NCI-H1105 (cell line): ENCODE measurements around the gene FHOD3.

ENCODE experiments used
- DNase-seq: peaks from one replicate; lab custom pipeline; 2025; lab: John Stamatoyannopoulos, UW

Gene FHOD3

DNA sequence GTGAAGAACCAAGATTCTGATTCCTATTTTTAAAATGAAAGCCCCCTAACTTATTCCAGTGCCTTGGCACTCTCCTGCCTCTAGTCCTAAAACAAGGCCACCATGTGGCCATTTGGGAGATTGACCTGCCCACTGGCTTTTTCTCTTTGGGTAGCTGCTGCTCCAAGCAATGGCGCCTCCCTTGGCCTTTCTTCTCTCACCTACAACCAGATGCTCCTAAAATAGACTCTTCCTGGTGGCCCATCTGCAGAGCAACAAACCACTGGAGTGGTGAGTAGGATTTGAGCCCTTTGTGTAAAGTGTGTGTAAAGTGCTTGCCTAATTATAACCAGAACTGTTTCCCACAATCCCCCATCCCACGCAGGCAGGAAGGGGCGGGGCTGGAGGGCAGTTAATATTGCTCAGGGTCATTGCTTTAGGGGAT, 114.2 kb downstream of the FHOD3 start:
- peak; percentile 20 for DNase-seq

DNA sequence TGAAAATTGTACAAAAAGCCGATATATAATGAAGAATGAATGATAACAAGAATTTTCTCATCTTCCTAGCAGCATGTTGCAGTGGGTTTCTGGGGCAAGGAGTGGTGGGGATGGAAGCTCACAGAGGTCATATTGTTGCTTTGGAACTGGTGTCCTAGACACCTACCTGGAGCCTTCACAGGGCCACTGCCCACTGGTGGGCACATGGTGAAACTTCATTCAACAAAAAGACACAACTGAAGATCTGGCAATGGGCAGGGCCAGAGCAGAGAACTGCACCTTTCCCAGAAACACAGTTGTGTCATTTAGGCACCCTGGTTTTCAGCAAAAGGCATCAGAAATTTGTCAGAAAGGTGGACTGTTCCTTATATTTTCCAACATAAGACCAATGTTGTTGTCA, 115.3 kb downstream of the FHOD3 start:
- no peak for DNase-seq

DNA sequence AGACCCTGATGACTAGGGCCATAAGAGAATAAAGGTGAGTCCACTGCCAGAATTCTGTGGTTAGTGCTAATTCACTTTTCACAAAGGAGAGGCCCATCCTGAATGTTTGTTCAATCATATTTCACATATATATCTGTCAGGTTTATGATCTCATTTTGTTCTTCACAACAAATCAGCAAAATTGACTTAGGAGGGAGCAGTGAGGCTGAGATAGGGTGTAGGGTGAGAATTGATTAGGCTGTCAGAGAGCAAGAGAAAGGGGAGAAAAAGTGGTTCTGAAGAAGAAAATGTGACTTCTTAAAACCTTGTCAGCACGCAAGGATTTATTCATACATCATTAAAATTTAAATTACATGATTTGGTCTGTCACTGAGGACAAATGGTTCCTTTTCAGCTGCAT, 117.7 kb downstream of the FHOD3 start:
- no peak for DNase-seq

DNA sequence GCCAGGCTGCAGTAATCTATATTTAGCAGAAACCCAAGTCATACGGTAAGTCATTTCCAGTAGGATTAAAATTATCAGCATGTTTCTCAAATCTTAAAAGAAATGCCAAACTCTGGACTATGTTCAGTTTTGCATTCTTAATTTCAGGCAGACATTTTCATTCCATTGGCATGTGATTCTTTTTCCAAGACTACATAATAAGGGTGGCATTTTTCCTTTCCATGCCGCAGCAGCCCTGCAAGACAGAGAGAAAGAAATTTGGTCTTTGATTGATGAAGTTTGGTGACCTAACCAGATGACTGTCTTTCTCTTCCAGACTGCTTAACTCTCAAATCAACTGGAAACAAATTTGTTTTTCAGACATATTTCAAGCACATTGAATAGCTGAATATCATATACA, 118.1 kb downstream of the FHOD3 start:
- DNase-seq: no peak

DNA sequence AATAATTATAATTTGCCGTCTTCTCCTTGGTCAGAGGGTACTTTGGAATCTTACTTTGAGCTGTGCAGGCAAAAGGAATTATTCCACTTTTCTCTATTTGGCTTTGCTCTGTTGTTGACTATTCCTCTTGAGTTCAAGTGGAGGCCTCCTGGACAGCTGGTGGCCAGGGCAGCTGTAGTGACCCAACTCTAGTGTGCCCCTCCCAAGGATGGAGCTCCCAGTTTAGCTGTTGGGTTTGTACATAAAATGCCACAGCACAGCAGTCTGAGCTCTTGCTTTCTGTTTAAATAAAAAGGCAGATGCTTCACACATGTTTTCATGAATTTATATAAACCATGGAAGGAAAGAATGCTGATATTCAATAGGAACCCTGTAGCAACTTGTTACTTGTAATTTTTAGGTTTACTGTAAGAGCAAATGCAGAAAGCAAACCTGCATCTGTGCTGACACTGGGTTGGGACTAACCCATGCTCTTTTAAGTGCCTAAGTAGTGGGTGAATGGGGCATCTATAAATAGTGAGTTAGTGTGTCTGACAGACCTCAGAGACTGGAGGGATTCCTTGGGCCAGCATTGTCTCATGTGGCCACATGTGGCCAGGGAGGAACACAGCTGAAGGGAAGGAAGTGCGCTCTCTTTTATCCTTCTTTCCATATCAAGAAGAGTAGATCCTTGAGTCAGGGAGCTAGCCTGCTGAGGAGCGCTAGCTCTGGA, 121.8 kb downstream of the FHOD3 start:
- DNase-seq: no peak

DNA sequence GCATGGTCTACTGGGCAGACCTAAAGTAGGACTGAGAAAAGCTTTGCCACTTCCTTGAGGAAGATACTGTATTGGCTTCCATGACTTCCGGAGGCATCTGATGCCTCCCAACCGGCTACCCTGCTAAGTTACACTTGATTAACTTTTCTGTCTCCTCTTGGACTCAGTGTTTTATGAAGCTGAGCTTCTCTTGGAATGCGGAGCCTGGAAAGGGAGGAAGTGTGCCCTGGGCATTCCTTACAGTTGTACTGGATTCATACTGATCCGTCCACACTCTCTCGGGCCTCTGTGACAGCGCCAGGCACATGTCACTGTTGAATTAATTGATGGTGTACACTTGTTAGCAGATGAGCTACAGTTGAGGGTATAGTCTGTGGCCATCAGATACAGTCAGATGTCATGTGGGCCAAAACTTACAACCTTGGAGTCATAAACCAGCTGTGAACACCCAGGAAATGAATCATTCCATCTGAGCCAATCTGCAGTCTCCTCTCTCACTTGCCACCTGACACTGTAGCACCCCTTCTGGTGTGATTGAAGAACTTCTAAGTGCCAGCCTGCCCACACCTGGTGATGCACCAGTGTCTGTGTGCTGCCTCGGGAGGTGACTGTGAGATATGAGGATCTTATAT, 122.5 kb downstream of the FHOD3 start:
- no peak for DNase-seq

DNA sequence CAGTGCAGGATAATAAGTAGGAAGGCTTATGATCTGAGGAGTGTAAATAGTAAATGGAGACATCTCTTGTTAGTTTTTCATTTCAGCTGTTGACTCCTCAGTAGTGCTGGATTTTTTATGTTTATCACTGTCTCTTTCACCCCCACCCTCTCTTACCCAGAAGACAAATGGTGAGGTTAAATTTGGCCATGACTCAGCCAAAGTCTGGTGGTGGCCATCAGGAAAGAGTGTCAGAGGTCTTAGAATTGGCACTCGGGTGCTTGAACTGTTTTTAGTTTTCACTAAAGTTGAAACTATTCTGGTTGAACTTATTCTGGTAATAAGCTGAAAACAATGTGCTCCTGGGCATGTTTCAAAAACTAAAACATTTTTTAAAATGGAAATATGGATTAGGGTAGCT, 123.3 kb downstream of the FHOD3 start:
- no peak for DNase-seq

- no peak for DNase-seq
Observed at GRCh38 chr18:36424741-36425142, 127.2 kb downstream of the FHOD3 start.

GRCh38 chr18:36427369-36427768, 129.9 kb downstream of the FHOD3 start:
- no peak for DNase-seq

DNA sequence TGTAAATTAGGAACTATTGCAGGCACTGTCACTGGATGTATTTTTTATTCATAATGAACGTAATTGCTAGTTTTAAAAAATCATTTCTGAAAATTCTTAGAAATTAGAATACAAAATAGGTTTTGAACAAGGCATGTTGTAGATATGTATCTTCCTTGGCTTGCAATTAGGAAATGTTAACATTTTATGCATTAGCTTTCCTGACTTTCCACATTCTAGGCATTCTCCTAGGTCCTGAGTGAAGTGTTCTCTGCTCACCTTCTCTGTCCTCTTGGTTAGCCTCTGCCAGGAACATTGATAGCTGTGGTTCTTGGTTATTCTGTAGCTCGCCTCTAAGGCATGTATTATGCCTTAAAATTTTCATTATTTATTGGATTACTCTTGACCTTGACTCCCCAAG, 130.3 kb downstream of the FHOD3 start:
- no peak for DNase-seq

DNA sequence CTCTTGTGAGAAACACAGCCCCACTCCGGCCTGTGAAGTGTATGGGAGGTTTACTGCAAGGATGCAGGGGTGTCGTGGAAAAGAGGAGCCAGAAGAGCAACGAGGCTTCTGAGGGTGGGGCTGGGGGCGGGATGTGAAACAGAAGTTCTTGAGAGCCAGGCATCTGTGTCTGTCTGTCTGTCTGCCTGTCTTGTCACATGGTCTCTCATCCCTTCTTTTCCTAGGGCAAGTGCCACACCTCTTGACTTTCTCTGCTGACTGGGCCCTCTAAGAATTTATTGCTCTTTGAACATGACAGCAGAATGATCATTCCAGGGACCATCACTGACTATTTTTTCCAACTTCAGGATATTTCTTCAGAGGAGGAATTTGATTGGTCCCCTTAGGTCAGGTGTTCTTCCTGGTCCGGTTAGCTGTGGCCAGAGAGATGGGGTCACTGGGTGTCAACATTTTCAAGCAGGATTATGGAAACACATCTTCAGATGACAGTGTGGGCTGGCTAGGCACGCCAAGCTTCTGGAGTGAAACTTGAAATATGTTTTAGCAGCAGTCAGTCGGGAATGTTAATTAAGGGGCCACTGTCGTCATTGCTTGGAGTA, 131.0 kb downstream of the FHOD3 start:
- DNase-seq: no peak

DNA sequence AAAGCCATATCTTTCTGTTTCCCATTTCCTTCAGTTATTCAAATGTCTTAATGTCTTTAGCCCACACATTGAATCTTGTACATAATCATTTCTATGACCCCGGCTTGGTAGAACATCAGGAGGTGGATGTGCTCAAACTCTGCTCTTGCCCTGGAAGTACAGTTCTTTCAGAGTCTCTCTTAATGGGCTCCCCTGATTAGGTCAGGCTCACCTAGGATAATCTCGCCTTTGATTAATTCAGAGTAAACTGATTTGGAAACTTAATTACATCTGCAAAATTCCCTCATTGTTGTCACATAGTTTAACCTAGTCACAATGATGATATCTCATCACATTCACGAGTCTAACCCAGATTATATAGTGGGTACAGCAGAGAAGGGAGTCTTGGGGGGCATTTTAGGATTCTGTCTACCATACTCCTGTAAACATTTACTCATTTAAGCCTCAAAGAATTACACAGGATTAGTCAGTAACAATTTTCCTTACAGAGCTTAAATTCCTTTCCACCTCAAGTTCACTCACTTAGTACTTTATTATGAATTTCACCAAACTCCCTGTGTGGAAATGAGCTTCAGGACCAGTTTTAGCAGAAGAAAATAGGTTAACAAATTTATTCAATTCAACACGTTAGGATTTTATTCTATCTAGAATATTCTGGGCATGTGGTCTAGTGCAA, 135.5 kb downstream of the FHOD3 start:
- no peak for DNase-seq

DNA sequence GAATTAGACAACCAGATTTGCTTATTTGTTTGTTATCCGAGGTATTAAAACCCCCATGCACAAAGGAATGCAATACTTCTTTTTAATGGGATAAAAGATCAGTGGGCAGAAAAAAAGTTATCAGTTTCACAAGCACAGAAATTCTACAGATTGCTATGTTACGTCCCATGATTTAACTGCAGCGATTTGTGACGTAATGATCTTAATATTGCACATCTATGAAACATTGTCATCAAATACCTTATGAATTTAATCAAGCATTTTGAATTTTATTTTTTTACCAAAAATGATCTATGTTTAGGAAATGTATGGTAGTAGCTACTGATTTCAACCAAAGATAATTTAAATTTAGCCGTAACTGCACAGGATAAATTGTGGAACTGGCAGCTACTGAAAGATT, 138.9 kb downstream of the FHOD3 start:
- DNase-seq: no peak

DNA sequence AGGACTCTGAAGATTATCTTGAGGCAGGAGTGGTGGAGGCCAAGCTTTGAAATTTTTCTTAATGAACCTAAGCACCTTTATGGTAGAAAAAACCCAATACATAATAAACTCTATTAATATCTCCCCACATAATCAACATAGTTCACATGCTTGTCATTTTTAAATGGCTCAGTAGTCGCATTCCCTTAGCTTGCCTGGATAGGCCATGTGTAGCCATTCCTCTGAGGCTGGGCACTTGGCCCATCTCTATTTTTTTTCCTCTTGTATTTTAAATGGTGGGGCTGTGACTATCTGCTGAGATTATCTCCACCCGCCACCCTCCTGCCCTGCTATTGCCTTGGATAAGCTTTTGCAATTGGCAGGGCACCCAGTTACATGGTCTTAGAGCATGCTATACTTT, 143.1 kb downstream of the FHOD3 start:
- no peak for DNase-seq

GRCh38 chr18:36441426-36442240, 144.1 kb downstream of the FHOD3 start:
- no peak for DNase-seq

DNA sequence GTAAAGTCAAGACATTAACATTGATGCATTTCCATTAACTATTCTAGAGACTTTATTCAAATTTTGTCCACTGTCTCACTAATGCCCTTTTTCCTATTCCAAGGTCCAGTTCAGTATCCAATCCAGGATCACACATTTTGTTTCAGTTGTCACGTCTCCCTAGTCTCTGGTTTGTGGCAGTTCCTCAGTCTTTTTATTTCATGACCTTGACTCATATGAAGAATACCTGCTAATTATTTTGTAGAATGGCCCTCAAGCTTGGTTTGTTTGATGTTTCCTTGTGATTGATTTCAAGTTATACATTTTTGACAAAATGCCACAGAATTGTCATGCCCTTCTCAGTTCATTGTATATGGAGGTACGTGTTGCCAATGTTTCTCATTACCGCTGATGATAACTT, 145.2 kb downstream of the FHOD3 start:
- no peak for DNase-seq

- no peak for DNase-seq
Observed at GRCh38 chr18:36446059-36446458, 148.5 kb downstream of the FHOD3 start.

GRCh38 chr18:36448384-36449290, 151.1 kb downstream of the FHOD3 start:
- no peak for DNase-seq

DNA sequence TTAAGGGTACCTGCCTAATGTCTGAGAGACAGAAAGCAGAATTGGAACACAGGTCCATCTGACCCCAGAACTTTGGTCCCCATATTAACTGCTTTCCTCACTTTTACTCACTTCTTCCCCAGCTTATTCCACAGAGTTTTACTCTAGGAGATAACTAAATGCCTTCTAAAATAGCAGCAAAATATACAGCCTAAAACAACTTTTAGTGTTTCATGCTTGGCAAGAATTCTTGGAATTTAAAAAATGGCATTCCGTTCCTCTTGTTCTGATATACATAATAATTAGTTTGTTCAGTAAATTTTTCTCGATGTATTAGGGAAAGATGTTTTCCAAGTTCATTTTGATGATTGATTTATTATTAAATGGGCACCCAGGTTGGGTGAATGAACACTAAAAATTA, 151.9 kb downstream of the FHOD3 start:
- no peak for DNase-seq

DNA sequence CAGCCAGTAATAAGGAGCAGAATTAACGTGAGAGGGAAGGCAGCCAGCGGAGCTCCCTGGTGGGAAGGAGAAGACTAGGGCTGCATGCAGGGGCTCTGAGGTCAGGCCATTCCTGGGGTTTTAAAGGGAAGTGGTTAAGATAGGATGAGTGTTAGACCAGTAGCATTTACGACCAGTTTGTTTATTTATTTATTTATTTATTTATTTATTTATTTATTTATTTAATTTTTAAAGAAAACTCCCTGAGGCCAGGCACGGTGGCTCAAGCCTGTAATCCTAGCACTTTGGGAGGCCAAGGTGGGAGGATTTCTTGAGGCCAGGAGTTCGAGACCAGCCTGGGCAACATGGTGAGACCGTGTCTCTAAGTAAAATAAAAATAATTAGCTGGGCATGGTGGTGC, 152.8 kb downstream of the FHOD3 start:
- no peak for DNase-seq
